GM21786 (cell line): Measurements from ENCODE around the gene INSM1.

Experiments
- ATAC-seq: cut with Tn5 transposase; IDR thresholded peaks from one replicate; pipeline ENCODE4 v1.9.1; 2021; ENCODE audit not compliant: unreplicated experiment

Gene INSM1

GRCh38 chr20:20417876-20418676, 50.2 kb downstream of the INSM1 start:
- ATAC-seq: no peak
